ENCODE data around the gene RFC4.

Gene RFC4

DNA sequence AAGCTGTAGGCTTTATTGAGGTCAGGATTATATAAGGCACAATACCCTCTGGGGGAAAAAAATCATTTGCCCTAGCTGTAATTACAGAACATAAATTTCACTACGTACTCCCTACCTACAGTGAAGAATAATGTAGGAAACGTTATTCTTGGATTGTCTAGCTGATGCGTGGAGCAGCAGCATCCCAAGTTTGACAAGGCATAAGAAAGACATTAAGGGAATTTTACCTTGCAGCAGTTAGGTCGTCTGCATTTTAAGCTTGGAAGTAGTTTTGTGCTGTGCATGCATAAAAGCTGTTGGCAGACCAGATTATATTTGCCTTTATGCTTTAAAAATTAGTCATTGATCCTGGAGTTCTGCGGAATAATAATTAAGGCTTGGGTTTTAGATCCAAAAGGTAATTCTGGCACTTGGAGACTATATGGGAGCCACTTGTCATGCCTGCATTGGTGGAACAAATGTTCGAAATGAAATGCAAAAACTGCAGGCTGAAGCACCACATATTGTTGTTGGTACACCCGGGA is 20.7 kb downstream of the RFC4 start:
- DNase-seq, result no peak

DNA sequence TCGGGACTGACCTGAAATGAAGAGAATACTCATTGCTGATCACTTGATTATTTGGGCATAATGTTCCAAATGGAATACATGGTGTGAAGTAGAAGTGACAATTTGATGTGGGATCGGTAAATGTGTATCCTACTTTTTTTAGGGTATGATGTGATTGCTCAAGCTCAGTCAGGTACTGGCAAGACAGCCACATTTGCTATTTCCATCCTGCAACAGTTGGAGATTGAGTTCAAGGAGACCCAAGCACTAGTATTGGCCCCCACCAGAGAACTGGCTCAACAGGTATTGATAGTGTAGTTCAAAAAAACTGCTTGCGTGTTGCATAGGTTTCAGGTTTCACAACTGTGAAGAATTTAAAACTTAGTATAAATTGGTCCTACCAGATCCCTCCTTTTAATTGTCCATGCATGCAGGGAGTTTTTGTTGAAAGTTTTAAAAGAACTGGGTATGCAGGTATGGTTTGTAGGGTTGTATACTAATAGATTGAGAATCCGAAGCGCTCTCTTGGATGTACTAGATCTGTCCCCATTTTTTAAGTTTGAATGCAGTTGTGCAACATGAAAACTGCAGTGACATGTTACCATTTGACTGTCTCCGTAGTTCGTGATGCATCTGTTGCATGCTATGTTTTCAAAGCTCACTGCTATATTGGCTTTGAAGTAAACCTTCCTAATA is 21.3 kb downstream of the RFC4 start:
- DNase-seq, result no peak

DNA sequence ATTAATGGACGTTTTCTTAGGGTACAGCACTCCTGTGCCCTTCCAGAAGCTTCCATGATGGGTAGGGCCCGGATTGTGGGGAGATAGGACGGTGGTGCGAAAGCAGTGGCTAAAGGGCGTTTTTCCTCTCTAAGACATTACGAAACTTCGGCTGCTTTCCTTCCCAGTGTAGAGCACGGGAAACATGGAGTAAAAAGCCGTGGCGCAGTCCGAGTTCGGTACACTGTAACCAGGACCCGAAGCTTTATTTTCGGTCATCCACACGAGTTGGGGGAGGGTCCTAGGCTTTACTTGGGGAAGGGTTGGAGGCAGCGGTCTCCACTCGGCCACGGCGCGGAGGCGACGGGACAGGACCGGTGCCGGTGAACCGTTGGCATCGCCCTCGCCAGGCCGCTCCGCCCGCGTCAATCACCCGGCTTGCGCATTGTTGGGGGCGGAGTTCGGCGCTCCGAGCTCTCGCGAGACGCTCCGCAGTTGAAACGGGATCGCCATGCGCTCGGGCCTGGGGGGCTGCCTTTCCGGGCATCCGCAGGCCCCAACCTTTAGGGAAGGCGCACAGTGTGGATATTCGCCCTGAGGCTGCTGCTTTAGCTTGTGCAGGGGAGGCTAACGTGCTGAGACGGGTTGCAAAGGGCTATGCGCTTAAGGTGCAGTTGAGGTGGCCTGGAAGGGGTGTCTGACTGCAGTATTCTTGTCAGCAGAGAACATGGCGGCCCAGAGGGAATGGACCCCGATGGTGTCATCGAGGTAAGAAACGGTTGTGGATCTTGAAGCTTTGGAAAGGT is 22.4 kb downstream of the RFC4 start:
- DNase-seq, result peak; percentile 54 to 76 (median 63)

DNA sequence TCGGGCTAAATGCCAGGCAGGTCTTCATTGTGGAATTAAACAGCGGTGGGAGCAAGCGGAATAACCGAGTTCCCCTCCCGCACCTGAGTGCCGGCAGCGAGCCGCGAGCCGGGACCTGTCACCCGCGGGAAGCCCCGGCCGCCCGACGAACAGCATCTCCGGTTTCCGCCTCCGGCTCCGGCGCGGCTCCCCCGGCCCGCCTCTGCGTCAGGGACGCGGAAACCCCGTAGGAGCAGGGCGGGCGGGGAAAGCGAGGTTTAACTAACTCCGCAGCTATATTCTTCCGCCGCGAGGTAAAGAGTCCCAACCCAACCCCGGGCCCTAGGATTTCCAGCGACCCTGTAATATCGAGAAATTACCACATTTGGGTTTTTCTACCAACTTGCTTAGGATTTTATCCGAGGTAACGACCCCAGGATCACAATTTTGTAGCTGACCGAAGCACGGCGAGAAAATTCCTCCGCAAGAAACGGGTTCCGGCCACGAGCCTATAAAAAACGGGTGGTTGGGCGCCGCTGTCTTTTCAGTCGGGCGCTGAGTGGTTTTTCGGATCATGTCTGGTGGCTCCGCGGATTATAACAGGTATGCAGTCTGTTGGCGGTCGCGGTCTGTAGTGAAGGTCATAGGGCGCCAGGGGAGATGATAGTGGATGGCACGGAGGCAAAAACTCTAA is 23.1 kb downstream of the RFC4 start, which contains the start of gene EIF4A2:
EIF4A2 (plus strand) TSS at position 520 of the 673 bp plus-strand sequence; CDS start at position 554, 34 bp downstream.
- peak; percentile 76 to 85 (median 80) for DNase-seq

DNA sequence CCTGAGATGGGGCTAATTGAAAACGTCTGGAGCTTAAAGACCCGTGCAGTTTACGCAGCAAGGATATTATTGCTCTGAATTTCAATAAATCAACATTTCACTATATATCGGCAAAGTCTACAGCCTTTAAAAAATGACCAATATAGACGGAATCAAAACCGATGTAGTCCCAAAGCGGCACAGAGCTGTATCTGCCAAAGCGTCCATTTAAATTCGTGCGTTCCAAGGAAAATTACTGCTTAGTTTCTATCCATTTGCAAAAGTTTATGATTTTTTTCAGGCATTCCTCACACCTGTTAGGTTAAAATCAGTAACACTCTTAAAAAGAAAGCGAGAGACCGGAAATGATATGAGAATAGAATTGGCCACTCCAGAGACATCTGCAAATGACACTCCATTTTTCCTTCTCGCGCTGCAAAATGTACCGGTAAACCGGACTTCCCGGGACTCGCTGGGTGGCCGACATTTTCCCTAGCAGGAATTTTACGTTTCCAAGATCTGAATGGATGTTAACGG is 23.7 kb downstream of the RFC4 start:
- DNase-seq, result no peak

DNA sequence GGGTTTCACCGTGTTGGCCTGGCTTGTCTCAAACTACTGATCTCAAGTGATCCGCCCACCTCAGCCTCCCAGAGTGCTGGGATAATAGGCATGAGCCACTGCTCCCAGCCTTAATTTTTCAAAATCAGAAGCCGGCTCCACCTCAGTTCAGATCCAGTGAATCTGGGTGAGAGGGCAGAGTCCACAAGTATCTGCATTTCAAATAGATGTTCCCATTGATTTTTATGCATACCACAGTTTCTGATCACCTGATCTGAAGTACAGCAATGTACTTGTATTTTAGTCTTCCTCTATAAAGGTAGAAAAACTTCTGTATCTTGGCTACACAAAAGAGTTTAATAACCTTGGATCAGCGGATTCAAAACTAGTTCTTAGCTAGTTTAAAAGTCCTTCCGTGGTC is 27.1 kb downstream of the RFC4 start:
- no peak for DNase-seq

- DNase-seq, result no peak
Observed at GRCh38 chr3:186775999-186776398, 30.3 kb downstream of the RFC4 start.

GRCh38 chr3:186772701-186773417 is 33.4 kb downstream of the RFC4 start:
- DNase-seq, result peak; percentile 34 to 47 (median 40)

GRCh38 chr3:186772281-186772694 is 34.0 kb downstream of the RFC4 start:
- DNase-seq, result no peak

DNA sequence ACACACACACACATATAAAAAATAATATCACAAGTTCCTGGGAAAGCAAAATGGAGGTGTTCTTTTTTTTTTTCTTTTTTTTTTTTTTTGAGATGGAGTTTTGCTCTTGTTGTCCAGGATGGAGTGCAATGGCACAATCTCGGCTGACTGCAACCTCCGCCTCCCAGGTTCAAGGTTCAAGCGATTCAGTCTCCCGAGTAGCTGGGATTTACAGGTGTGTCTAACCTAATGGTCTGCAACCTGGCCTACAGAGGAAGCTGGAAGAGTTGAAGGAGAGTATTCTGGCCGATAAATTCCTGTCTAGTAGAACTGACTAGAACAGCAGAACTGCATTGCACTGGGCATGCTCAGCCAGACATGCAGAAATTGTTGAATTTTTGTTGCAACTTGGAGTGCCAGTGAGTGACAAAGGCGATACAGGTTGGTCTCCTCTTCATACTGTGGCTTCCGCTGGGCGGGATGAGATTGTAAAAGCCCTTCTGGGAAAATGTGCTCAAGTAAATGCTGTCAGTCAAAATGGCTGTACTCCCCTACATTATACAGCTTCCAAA is 45.3 kb downstream of the RFC4 start:
- no peak for DNase-seq

GRCh38 chr3:186760141-186760833 is 46.0 kb downstream of the RFC4 start:
- no peak for DNase-seq

DNA sequence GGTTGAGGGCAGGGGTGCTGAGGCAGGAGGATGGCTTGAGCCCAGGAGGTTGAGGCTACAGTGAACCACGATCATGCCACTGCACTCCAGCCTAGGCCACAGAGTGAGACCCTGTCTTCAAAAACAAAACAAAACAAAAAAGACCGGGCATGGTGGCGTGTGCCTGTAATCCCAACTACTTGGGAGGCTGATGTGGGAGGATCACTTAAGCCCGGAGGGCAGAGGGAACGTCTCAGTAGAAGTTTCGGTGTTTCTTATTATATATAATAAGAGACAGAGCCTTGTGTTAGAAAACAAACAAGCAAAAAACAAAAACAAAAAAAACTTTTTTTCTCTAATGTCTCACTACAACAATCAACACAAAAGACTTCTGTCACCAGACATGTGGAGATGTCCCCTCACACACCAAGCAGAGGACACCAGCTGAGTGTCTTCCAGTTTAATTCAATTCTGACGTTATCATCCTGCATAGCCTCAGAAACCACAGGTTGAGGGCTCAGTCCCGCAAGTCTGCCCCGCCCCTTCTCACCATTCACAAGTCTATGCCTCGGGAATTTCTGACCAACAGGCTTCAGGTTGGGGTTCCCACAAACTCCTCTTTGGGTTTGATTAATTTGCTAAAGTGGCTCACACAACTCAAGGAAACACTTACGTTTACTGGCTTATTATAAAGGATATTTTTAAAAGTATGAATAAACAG is 46.9 kb downstream of the RFC4 start:
- no peak for DNase-seq

GRCh38 chr3:186757686-186758220 is 48.5 kb downstream of the RFC4 start:
- no peak for DNase-seq

DNA sequence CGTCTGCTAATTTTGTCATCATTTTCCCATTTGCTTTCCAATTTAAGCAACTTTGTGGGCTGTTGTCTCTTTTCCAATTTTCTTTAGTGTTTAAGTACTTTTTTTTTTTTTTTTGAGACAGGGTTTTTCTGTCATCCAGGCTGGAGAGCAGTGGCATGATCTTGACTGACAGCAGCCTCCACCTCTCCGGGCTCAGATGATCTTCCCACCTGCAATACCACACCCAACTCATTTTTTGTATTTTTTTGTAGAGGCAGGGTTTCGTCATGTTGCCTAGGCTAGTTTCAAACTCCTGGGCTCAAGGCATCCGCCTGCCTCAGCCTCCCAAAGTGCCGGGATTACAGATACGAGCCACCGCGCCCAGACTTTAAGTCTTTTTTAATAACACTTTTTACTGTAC is 49.1 kb downstream of the RFC4 start:
- DNase-seq, result no peak

DNA sequence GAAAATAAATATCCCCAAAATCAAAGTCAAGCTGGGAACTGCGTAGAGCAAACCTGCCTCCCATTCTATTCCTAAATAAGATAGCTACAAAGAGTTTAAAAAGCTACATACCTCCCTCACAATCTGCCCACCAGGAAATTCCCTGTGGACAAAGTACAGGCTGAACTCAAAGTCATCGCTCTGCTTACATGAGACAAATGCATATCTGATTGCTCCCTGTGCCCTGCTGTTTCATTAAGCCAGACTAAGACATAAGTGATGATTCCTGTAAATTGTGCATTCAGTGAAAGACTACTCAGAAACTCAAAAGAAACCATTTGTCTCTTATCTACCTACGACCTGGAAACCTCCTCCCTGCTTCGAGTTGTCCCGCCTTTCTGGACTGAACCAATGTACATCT is 51.4 kb downstream of the RFC4 start:
- DNase-seq, result no peak

DNA sequence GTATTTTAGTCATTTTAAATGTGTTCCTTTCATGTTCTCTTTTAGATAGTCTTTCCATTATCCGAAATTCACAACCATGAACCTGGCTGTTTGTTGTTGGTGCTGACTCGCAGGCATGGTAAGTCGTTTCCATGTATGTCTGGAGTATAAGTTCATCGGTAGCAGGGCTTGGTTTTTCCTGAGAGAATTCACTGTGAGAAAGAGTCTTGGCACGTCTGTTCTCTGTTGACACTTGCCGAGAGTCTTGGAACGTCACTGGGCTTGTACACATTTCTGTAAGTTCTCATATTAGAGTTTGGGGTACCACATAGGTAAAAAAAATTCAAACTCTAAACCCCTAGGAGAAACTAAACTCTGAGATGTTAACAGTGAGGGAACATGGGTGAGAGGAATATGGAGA is 52.3 kb downstream of the RFC4 start:
- no peak for DNase-seq

- no peak for DNase-seq
Observed at GRCh38 chr3:186751480-186751879, 54.8 kb downstream of the RFC4 start.

DNA sequence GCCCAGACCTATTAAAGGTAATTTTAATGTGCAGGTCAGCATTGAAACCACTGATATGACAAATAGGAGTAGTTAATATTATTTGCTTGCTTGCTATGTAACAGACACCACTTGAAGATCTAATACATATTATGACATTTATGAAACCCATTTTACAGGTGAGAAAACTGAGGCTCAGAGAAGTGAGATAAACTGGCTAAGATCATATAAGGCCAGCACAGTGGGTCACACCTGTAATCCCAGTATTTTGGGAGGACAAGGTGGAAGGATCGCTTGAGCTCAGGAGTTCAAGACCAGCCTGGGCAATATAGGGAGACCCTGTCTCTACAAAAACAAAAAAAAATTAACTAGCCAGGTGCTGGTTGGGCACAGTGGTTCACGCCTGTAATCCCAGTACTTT is 56.0 kb downstream of the RFC4 start:
- DNase-seq, result no peak

- no peak for DNase-seq
Observed at GRCh38 chr3:186746008-186746407, 60.3 kb downstream of the RFC4 start.

DNA sequence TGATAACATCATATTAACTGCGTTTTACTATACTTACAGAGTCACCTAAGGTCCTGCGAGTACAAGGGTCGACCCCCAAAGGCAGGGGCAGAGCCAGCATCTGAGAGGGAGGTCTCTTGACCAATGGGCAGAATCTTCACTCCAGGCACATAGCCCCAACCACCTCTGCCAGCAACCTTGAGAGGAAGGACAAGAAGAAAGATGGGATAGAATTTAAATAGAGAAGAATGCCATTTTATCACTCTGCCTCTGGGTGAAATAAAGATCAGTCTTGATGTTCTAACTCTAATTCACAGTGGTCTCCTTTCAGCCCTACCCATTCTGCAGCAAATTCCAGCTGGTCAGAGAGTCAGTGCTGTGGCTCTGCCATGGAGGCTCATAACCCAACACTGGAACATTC is 62.6 kb downstream of the RFC4 start:
- DNase-seq, result no peak

Data from activated CD4-positive, CD25-positive, alpha-beta regulatory T cell (primary cell).